NB4 (cell line): ENCODE results near the gene CXorf58.

Experiments
- POLR2A ChIP-seq: IDR thresholded peaks from 2 replicates; pipeline ENCODE4 v1.6.1; 2011; ENCODE audit warnings: mild to moderate bottlenecking; ENCODE audit not compliant: insufficient read length; ENCODE audit errors: extremely low read depth
- TF ChIP-seq, protein P1 (sequence below): IDR thresholded peaks from one replicate; pipeline ENCODE4 v1.5.1; 2012; ENCODE audit warnings: low read depth, low read length

DNA sequence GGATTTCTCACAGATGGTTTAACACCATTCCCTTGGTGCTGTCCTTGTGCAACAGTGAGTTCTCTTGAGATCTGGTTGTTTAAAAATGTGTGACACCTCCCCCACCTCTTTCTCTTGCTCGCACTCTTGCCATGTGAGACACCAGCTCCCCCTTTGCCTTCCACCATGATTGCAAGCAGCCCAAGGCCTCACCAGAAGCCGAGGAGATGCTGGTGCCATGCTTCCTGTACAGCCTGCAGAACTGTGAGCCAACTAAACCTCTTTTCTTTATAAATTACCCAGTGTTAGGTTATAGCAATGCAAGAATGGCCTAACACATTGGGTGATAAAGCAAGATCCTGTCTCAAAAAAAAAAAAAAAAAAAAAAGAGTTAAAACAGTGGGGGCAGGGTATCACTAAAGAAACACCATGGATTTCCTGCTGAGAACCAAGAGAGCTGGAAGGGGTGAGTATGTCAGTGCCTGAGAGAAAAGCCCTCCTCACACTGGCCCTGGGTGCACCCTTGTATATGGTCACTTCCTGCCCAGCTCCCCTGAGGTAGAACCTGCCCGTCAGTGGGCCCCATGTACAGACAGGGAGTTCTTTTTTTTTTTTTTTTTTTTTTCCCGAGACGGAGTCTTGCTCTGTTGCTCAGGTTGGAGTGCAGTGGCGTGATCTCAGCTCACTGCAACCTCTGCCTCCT is 46.5 kb upstream of the CXorf58 start:
- TF ChIP-seq, protein P1, sequence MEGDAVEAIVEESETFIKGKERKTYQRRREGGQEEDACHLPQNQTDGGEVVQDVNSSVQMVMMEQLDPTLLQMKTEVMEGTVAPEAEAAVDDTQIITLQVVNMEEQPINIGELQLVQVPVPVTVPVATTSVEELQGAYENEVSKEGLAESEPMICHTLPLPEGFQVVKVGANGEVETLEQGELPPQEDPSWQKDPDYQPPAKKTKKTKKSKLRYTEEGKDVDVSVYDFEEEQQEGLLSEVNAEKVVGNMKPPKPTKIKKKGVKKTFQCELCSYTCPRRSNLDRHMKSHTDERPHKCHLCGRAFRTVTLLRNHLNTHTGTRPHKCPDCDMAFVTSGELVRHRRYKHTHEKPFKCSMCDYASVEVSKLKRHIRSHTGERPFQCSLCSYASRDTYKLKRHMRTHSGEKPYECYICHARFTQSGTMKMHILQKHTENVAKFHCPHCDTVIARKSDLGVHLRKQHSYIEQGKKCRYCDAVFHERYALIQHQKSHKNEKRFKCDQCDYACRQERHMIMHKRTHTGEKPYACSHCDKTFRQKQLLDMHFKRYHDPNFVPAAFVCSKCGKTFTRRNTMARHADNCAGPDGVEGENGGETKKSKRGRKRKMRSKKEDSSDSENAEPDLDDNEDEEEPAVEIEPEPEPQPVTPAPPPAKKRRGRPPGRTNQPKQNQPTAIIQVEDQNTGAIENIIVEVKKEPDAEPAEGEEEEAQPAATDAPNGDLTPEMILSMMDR, result no peak
- TF ChIP-seq POLR2A, result no peak
